SK-N-SH (cell line): ENCODE data around the gene NRIP3. TPM values are rescaled to one million over a fixed set of nuclear protein-coding genes. Genes with fewer than 3 reads are reported as not detected.

Experiments used
- CTCF ChIA-PET: fragments of 300-600, 350-600 bp; formaldehyde crosslinking; extraction: SDS; loops from one replicate; lab custom pipeline; 2021; lab: Yijun Ruan, JAX
- POLR2A ChIA-PET: fragments of 350-600 bp; sonication (Branson Sonifier 250); formaldehyde crosslinking; extraction: SDS; loops from one replicate; lab custom pipeline; 2020; ENCODE audit warnings: antibody characterized with exemption, inconsistent platforms; lab: Yijun Ruan, JAX
- DNase-seq: peaks from one replicate; pipeline ENCODE4 v3.0.0; 2012
- H2AFZ ChIP-seq: fragments of 200-600 bp; sonication (generic); 2 replicates; pipeline ENCODE4 v1.8.1; 2016; ENCODE audit warnings: antibody characterized with exemption, mild to moderate bottlenecking, low read depth
- H3F3A ChIP-seq: fragments of 200-600 bp; sonication (generic); replicated peaks from 2 replicates; pipeline ENCODE3; 2016; ENCODE audit warnings: antibody characterized with exemption, mild to moderate bottlenecking; ENCODE audit not compliant: insufficient read depth
- H3K27ac ChIP-seq, 2 experiments: fragments of 200-500 bp in 1 of 2; fragments of 200-600 bp in 1 of 2; sonication (Bioruptor generic) in 1 of 2; sonication (generic), shearing (Covaris generic) in 1 of 2; 2 replicates each; pipeline versions ENCODE4 v1.5.1 to v1.6.1; 2014 to 2016; ENCODE audit warnings: low read depth in 2 of 2, inconsistent platforms in 1 of 2, low read length in 1 of 2, mild to moderate bottlenecking in 1 of 2, mixed read lengths in 1 of 2
- H3K27me3 ChIP-seq: fragments of 200-600 bp; sonication (generic), shearing (Covaris generic); 2 replicates; pipeline ENCODE4 v1.6.1; 2016; ENCODE audit warnings: mixed run types; ENCODE audit not compliant: insufficient read depth
- H3K36me3 ChIP-seq, 2 experiments: fragments of 200-500 bp in 1 of 2; fragments of 200-600 bp in 1 of 2; sonication (Bioruptor generic) in 1 of 2; sonication (generic) in 1 of 2; replicated peaks in 1 of 2; 2 replicates each; pipeline versions ENCODE3 to v1.5.1; 2014 to 2016; ENCODE audit warnings: low read length in 1 of 2, mild to moderate bottlenecking in 1 of 2; ENCODE audit not compliant: insufficient read depth in 2 of 2, control insufficient read depth in 1 of 2
- H3K4me1 ChIP-seq, 2 experiments: fragments of 200-500 bp in 1 of 2; fragments of 200-600 bp in 1 of 2; sonication (Bioruptor generic) in 1 of 2; sonication (generic), shearing (Covaris generic) in 1 of 2; 2 replicates each; pipeline versions ENCODE4 v1.5.1 to v1.6.1; 2014 to 2016; ENCODE audit warnings: low read depth in 1 of 2, low read length in 1 of 2, mixed run types in 1 of 2; ENCODE audit not compliant: insufficient read depth in 2 of 2, control insufficient read depth in 1 of 2
- H3K4me2 ChIP-seq: fragments of 200-600 bp; sonication (generic), shearing (Covaris generic); 2 replicates; pipeline ENCODE4 v1.6.1; 2017; ENCODE audit warnings: mixed run types
- H3K4me3 ChIP-seq, 2 experiments: fragments of 200-500 bp in 1 of 2; fragments of 200-600 bp in 1 of 2; sonication (Bioruptor generic) in 1 of 2; sonication (generic), shearing (Covaris generic) in 1 of 2; 2 replicates each; pipeline versions ENCODE4 v1.5.1 to v1.8.1; 2014 to 2016; ENCODE audit warnings: low read depth in 2 of 2, inconsistent platforms in 1 of 2, low read length in 1 of 2, mild to moderate bottlenecking in 1 of 2, mixed read lengths in 1 of 2, moderate library complexity in 1 of 2
- H3K79me2 ChIP-seq: fragments of 200-600 bp; sonication (generic); 2 replicates; pipeline ENCODE4 v1.8.1; 2017; ENCODE audit warnings: mild to moderate bottlenecking; ENCODE audit not compliant: insufficient read depth
- H3K9ac ChIP-seq: fragments of 200-600 bp; sonication (generic); 2 replicates; pipeline ENCODE4 v1.6.1; 2017; ENCODE audit warnings: mixed run types
- H3K9me2 ChIP-seq: fragments of 200-600 bp; sonication (generic); 2 replicates; pipeline ENCODE4 v1.6.1; 2017; ENCODE audit warnings: mixed run types
- H3K9me3 ChIP-seq: fragments of 200-600 bp; sonication (generic); 2 replicates; pipeline ENCODE4 v1.6.1; 2017; ENCODE audit warnings: mixed run types, mild to moderate bottlenecking, moderate library complexity
- H4K20me1 ChIP-seq: fragments of 200-600 bp; sonication (generic); 2 replicates; pipeline ENCODE4 v1.6.1; 2017; ENCODE audit warnings: mild to moderate bottlenecking, mixed run types; ENCODE audit not compliant: insufficient read depth
- CHD2 ChIP-seq: fragments of 150-350 bp; IDR thresholded peaks from 2 replicates; pipeline ENCODE4 v1.6.1; 2018; ENCODE audit warnings: low read length; ENCODE audit not compliant: partially characterized antibody
- ELF1 ChIP-seq: IDR thresholded peaks from 2 replicates; pipeline ENCODE4 v1.4.0; 2012
- EP300 ChIP-seq, 2 experiments: IDR thresholded peaks; 2 replicates each; pipeline versions ENCODE4 v1.4.0 to v1.6.1; 2012; ENCODE audit warnings: borderline replicate concordance in 1 of 2, low read depth in 1 of 2, low read length in 1 of 2
- FOSL2 ChIP-seq: IDR thresholded peaks from 2 replicates; pipeline ENCODE4 v1.4.0; 2012; ENCODE audit warnings: low read depth, mild to moderate bottlenecking, moderate library complexity, borderline replicate concordance
- FOXJ3 ChIP-seq: sonication (generic); formaldehyde crosslinking; IDR thresholded peaks from 2 replicates; pipeline ENCODE4 v1.5.1; 2020; ENCODE audit warnings: mild to moderate bottlenecking, missing genetic modification reagents
- GATA2 ChIP-seq: sonication (generic); formaldehyde crosslinking; IDR thresholded peaks from 2 replicates; pipeline ENCODE4 v1.5.0; 2020; ENCODE audit warnings: mild to moderate bottlenecking, missing genetic modification reagents
- IRF3 ChIP-seq: fragments of 150-350 bp; IDR thresholded peaks from 2 replicates; pipeline ENCODE4 v1.6.1; 2016; ENCODE audit warnings: mild to moderate bottlenecking, low read depth, low read length
- MAX ChIP-seq: IDR thresholded peaks from 2 replicates; pipeline ENCODE4 v1.4.0; 2012; ENCODE audit warnings: low read depth
- MXI1 ChIP-seq: IDR thresholded peaks from 2 replicates; pipeline ENCODE4 v1.6.1; 2012; ENCODE audit warnings: mild to moderate bottlenecking, low read depth, low read length, improper control_type of control experiment
- NFIC ChIP-seq: IDR thresholded peaks from 2 replicates; pipeline ENCODE4 v1.4.0; 2012; ENCODE audit warnings: borderline replicate concordance
- NRF1 ChIP-seq: IDR thresholded peaks from 2 replicates; pipeline ENCODE4 v1.6.1; 2012; ENCODE audit warnings: low read depth, mild to moderate bottlenecking, low read length
- POLR2AphosphoS5 ChIP-seq: IDR thresholded peaks from 2 replicates; pipeline ENCODE4 v1.6.1; 2012; ENCODE audit warnings: low read depth, low read length
- RXRA ChIP-seq: IDR thresholded peaks from 2 replicates; pipeline ENCODE4 v1.4.0; 2012; ENCODE audit warnings: low read depth, mild to moderate bottlenecking, borderline replicate concordance
- SIN3A ChIP-seq: IDR thresholded peaks from 2 replicates; pipeline ENCODE4 v1.6.1; 2012; ENCODE audit warnings: low read depth, mild to moderate bottlenecking, low read length, moderate library complexity, borderline replicate concordance
- SMC3 ChIP-seq: IDR thresholded peaks from 2 replicates; pipeline ENCODE4 v1.6.1; 2012; ENCODE audit warnings: low read depth, low read length, improper control_type of control experiment
- TAF1 ChIP-seq: IDR thresholded peaks from 2 replicates; pipeline ENCODE4 v1.6.1; 2012; ENCODE audit warnings: low read depth, mild to moderate bottlenecking, low read length, moderate library complexity, borderline replicate concordance
- TEAD4 ChIP-seq: IDR thresholded peaks from 2 replicates; pipeline ENCODE4 v1.4.0; 2012; ENCODE audit warnings: mild to moderate bottlenecking, borderline replicate concordance; ENCODE audit not compliant: insufficient read depth
- WGBS: methylation state at CpG from one replicate; pipeline ENCODE4 v1.1.6; 2017; ENCODE audit warnings: low lambda C conversion rate; 5-methylcytosine and 5-hydroxymethylcytosine counted together
- polyA plus RNA-seq, 3 experiments: library from polyadenylated mRNA; depleted of rRNA; stranded (reverse); fragments of >200 nt; gene quantifications; 2 replicates each; pipeline ENCODE4 v1.2.3, GENCODE V29; 2012
- TF ChIP-seq, protein P1 (sequence below): IDR thresholded peaks from 2 replicates; pipeline ENCODE4 v1.4.0; 2012; ENCODE audit warnings: low read depth, borderline replicate concordance

The NRIP3 gene
- polyA plus RNA-seq, 1 of the 3 experiments (the other 2 are of a cell fraction): 2.1 TPM

DNA sequence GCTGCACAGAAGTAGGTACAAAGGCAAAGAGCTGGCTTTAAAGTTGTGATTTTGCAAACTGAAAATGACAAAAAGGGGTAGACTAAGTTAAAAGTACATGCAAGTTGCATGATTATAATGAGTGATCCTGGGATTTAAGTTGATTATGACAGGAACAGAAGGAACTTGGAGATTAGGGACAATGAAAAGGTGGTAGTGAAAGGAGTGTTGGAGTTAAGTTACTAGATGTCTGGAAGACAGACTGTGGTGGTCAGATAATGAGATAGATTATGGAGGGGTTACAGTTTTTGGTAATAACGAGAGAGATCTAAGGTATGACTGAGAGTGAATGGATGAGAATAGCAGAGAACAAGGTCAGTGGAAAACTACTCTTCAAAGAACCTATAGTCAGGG is 31.9 kb downstream of the NRIP3 start:
- Histone ChIP-seq H3K4me1 (no peaks in the 10 kb centered on the region), H4K20me1 (no peaks in the 10 kb centered on the region), H3K9me3 (no peaks in the 10 kb centered on the region), H3F3A (no peaks in the 10 kb centered on the region), H3K27ac (no peak overlapping the region), H3K9me2 (no peaks in the 10 kb centered on the region), H2AFZ (no peak overlapping the region), H3K4me3 (no peak overlapping the region), H3K9ac (no peak overlapping the region), H3K36me3 (peaks cover 3 to 11% of the 10 kb centered on the region in 2 experiments), H3K4me2 (no peak overlapping the region), H3K27me3 (no peaks in the 10 kb centered on the region), H3K79me2 (no peaks in the 10 kb centered on the region)
- DNase-seq: no peak
- no peak for TF ChIP-seq TEAD4
- TF ChIP-seq GATA2 (CRISPR knock-in tag): no peak
- no peak for TF ChIP-seq MAX
- TF ChIP-seq SIN3A: no peak
- no peak for TF ChIP-seq FOSL2
- TF ChIP-seq IRF3: no peak
- no peak for TF ChIP-seq ELF1
- TF ChIP-seq RXRA: no peak
- TF ChIP-seq SMC3: no peak
- TF ChIP-seq CHD2: no peak
- TF ChIP-seq, protein P1, sequence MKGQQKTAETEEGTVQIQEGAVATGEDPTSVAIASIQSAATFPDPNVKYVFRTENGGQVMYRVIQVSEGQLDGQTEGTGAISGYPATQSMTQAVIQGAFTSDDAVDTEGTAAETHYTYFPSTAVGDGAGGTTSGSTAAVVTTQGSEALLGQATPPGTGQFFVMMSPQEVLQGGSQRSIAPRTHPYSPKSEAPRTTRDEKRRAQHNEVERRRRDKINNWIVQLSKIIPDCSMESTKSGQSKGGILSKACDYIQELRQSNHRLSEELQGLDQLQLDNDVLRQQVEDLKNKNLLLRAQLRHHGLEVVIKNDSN: no peak
- no peak for TF ChIP-seq MXI1
- no peak for TF ChIP-seq EP300 (IDR thresholded peaks at IDR 0.05; ENCODE audit: borderline replicate concordance in 1 of 2, low read depth in 1 of 2, low read length in 1 of 2)
- no peak for TF ChIP-seq NFIC
- no peak for TF ChIP-seq NRF1
- no peak for TF ChIP-seq FOXJ3 (CRISPR knock-in tag)
- TF ChIP-seq POLR2AphosphoS5: no peak
- TF ChIP-seq TAF1: no peak
- ChIA-PET POLR2A (no interaction called here), CTCF (interaction anchor here (1.5 to 2.1 kb wide), 2 partner anchors 43 to 166 kb away, joined by 4 to 8 read pairs; no protein-coding TSS in a partner anchor)
- WGBS: 88% methylated on average over 1 of the region's 1 CpG
